Measurements from ENCODE around the gene OLFML2B. TPM values are rescaled to one million over a fixed set of nuclear protein-coding genes. Genes with fewer than 3 reads are reported as not detected.

Gene OLFML2B
- total RNA-seq, 1 experiment from 2014 or later = not detected

- H3F3A ChIP-seq (ENCODE audit: insufficient read depth, low read depth) = no peaks in the 10 kb centered on the region
- H2AFZ ChIP-seq = no peak overlapping the region
- CTCF ChIA-PET = no interaction called here
- no peak for DNase-seq
- intact Hi-C loops (cut with micrococcal nuclease; ENCODE audit: unreplicated experiment) = no loop called here
- no peaks in the 10 kb centered on the region for H3K9me2 ChIP-seq (ENCODE audit: insufficient read depth)
- no peak overlapping the region for H3K4me3 ChIP-seq
- H3K79me2 ChIP-seq (ENCODE audit: low read depth) = no peaks in the 10 kb centered on the region
- H3K36me3 ChIP-seq (ENCODE audit: low read depth) = no peaks in the 10 kb centered on the region
- no peaks in the 10 kb centered on the region for H3K27me3 ChIP-seq (ENCODE audit: insufficient read depth, low read depth)
- POLR2A ChIA-PET (ENCODE audit: unreplicated experiment) = no interaction called here
- H4K20me1 ChIP-seq (ENCODE audit: insufficient read depth) = no peaks in the 10 kb centered on the region
- peaks cover 6% of the 10 kb centered on the region for H3K4me1 ChIP-seq (replicated peaks; ENCODE audit: insufficient read depth)
- 0 out of 2 replicates have a peak, but pooled peaks cover 6% of the 10 kb centered on the region for H3K9me3 ChIP-seq (ENCODE audit: insufficient read depth, low read depth)
- H3K27ac ChIP-seq = no peak overlapping the region
- H3K4me2 ChIP-seq = no peak overlapping the region
- BruUV-seq (replicated peaks) = no TSS peak
- TF ChIP-seq, protein P1, sequence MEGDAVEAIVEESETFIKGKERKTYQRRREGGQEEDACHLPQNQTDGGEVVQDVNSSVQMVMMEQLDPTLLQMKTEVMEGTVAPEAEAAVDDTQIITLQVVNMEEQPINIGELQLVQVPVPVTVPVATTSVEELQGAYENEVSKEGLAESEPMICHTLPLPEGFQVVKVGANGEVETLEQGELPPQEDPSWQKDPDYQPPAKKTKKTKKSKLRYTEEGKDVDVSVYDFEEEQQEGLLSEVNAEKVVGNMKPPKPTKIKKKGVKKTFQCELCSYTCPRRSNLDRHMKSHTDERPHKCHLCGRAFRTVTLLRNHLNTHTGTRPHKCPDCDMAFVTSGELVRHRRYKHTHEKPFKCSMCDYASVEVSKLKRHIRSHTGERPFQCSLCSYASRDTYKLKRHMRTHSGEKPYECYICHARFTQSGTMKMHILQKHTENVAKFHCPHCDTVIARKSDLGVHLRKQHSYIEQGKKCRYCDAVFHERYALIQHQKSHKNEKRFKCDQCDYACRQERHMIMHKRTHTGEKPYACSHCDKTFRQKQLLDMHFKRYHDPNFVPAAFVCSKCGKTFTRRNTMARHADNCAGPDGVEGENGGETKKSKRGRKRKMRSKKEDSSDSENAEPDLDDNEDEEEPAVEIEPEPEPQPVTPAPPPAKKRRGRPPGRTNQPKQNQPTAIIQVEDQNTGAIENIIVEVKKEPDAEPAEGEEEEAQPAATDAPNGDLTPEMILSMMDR (conservative IDR thresholded peaks at IDR 0.05) = no peak
- TF ChIP-seq EZH2 (IDR thresholded peaks at IDR 0.05; ENCODE audit: low read depth) = no peak
Measured at GRCh38 chr1:162028726-162029125, 5.1 kb upstream of the OLFML2B start.

- CTCF ChIA-PET = no interaction called here
- BruUV-seq (replicated peaks) = no TSS peak
- POLR2A ChIA-PET (ENCODE audit: unreplicated experiment) = no interaction called here
Measured at GRCh38 chr1:162026881-162027280, 3.2 kb upstream of the OLFML2B start.

GRCh38 chr1:162025541-162025940, 1.9 kb upstream of the OLFML2B start:
- Histone ChIP-seq H3K9me3 (ENCODE audit: insufficient read depth, low read depth) (0 out of 2 replicates have a peak, but pooled peaks cover 6% of the 10 kb centered on the region), H3K27me3 (ENCODE audit: insufficient read depth, low read depth) (peaks cover 10% of the 10 kb centered on the region; the same call in 1 of the 2 replicates), H4K20me1 (ENCODE audit: insufficient read depth) (no peaks in the 10 kb centered on the region), H3K4me3 (no peak overlapping the region), H3K79me2 (ENCODE audit: low read depth) (no peaks in the 10 kb centered on the region), H3K36me3 (ENCODE audit: low read depth) (no peaks in the 10 kb centered on the region), H2AFZ (no peak overlapping the region), H3K9me2 (ENCODE audit: insufficient read depth) (no peaks in the 10 kb centered on the region), H3K4me1 (replicated peaks; ENCODE audit: insufficient read depth) (peaks cover 6% of the 10 kb centered on the region), H3K4me2 (no peak overlapping the region), H3F3A (ENCODE audit: insufficient read depth, low read depth) (peaks cover 7% of the 10 kb centered on the region; the same call in 1 of the 2 replicates), H3K27ac (no peak overlapping the region)
- CTCF ChIA-PET = no interaction called here
- POLR2A ChIA-PET (ENCODE audit: unreplicated experiment) = no interaction called here
- no peak for DNase-seq
- intact Hi-C loops (cut with micrococcal nuclease; ENCODE audit: unreplicated experiment) = no loop called here
- TF ChIP-seq, protein P1 (conservative IDR thresholded peaks at IDR 0.05) = no peak
- no peak for TF ChIP-seq EZH2 (IDR thresholded peaks at IDR 0.05; ENCODE audit: low read depth)
- BruUV-seq (replicated peaks) = no TSS peak

More at GRCh38 chr1:162026881-162027280, 3.2 kb upstream of the OLFML2B start:
- Histone ChIP-seq H3K4me1 (replicated peaks; ENCODE audit: insufficient read depth) (peaks cover 6% of the 10 kb centered on the region), H3K27me3 (ENCODE audit: insufficient read depth, low read depth) (peaks cover 10% of the 10 kb centered on the region; the same call in 1 of the 2 replicates), H3K36me3 (ENCODE audit: low read depth) (no peaks in the 10 kb centered on the region), H3K27ac (no peak overlapping the region), H3K9me3 (ENCODE audit: insufficient read depth, low read depth) (0 out of 2 replicates have a peak, but pooled peaks cover 6% of the 10 kb centered on the region), H3K79me2 (ENCODE audit: low read depth) (no peaks in the 10 kb centered on the region), H2AFZ (no peak overlapping the region), H3K4me3 (no peak overlapping the region), H3K4me2 (no peak overlapping the region), H4K20me1 (ENCODE audit: insufficient read depth) (no peaks in the 10 kb centered on the region), H3F3A (ENCODE audit: insufficient read depth, low read depth) (peaks cover 7% of the 10 kb centered on the region; the same call in 1 of the 2 replicates), H3K9me2 (ENCODE audit: insufficient read depth) (no peaks in the 10 kb centered on the region)
- no peak for DNase-seq
- intact Hi-C loops (cut with micrococcal nuclease; ENCODE audit: unreplicated experiment) = no loop called here
- no peak for TF ChIP-seq EZH2 (IDR thresholded peaks at IDR 0.05; ENCODE audit: low read depth)
- TF ChIP-seq, protein P1 (conservative IDR thresholded peaks at IDR 0.05) = no peak

All from PC-9 (cell line).